ENCODE results near the gene RGS18. TPM values are rescaled to one million over a fixed set of nuclear protein-coding genes. Genes with fewer than 3 reads are reported as not detected.
"Not testable (repeated sequence)": the region's sequence is repeated elsewhere in the genome, so short reads cannot be mapped to it uniquely, and the experiment has no call there.

RGS18 gene
- total RNA-seq, 6 experiments from 2014 or later = 0.55 to 2.4 (median 2.0) TPM

- DNase-seq (no peak), ATAC-seq (no peak)
- intact Hi-C loops (cut with DNase I) = no loop called here
- no peaks in the 10 kb centered on the region for H3K36me3 ChIP-seq
- H3K27me3 ChIP-seq = no peaks in the 10 kb centered on the region
- no peak overlapping the region for H3K27ac ChIP-seq
- TF ChIP-seq CTCF (IDR thresholded peaks at IDR 0.05) = no peak
- TF ChIP-seq POLR2A (IDR thresholded peaks at IDR 0.05) = no peak
- no peak overlapping the region for H3K4me3 ChIP-seq
- no peaks in the 10 kb centered on the region for H3K9me3 ChIP-seq
- no peaks in the 10 kb centered on the region for H3K4me1 ChIP-seq
Observed at GRCh38 chr1:192224396-192224795, 66.1 kb downstream of the RGS18 start.

DNA sequence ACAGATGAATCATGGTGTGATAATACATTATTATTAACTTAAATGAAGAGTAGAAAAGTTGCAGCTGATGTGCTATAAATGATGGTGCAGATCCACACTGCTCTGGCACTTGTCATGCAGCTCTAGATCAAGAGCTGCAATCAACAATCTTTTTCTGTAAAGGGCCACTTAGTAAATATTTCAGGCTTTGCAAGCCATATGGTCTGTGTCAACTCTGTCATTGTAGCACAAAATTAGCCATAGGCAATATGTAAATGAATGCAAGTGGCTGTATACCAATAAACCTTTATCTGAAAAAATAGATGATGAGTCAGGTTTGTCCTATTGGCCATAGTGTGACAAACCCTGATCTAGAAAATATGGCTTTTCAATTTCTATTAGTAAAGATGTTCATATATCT is 66.6 kb downstream of the RGS18 start:
- DNase-seq = no peak
- no peaks in the 10 kb centered on the region for H3K27me3 ChIP-seq
- ATAC-seq = no peak
- no peak overlapping the region for H3K4me3 ChIP-seq
- H3K4me1 ChIP-seq = no peaks in the 10 kb centered on the region
- H3K36me3 ChIP-seq = no peaks in the 10 kb centered on the region
- no peak for TF ChIP-seq CTCF (IDR thresholded peaks at IDR 0.05)
- no peak for TF ChIP-seq POLR2A (IDR thresholded peaks at IDR 0.05)
- H3K9me3 ChIP-seq = no peaks in the 10 kb centered on the region
- intact Hi-C loops (cut with DNase I) = no loop called here
- H3K27ac ChIP-seq = no peak overlapping the region

DNA sequence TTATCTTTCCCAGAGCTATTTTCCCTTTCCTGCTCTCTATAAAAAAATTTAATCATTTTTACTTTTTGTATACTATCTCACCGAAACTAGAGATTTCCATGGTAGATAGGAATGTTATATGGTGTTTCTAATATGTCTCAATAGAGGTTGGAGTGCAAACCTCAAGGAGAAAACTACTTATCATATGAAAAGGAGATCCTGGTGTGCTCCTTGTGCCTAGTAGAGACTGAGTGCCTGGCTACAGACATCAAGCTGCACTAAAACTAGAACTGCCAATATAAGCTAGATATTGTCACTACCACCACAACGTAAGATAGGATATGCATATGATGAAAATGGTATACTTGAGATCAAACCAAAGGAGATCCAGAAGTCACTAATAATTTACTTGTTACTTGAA is 67.0 kb downstream of the RGS18 start:
- intact Hi-C loops (cut with DNase I) = no loop called here
- 50% methylated on average over 2 of the region's 2 CpGs for WGBS (ENCODE audit: insufficient coverage, low coverage, low lambda C conversion rate, missing lambda C conversion rate)

GRCh38 chr1:192225703-192226102 is 67.4 kb downstream of the RGS18 start:
- ATAC-seq (no peak), DNase-seq (no peak)
- H3K36me3 ChIP-seq = no peaks in the 10 kb centered on the region
- 49% methylated on average over 3 of the region's 3 CpGs for WGBS (ENCODE audit: insufficient coverage, low coverage, low lambda C conversion rate, missing lambda C conversion rate)
- no peaks in the 10 kb centered on the region for H3K4me1 ChIP-seq
- intact Hi-C loops (cut with DNase I) = no loop called here
- TF ChIP-seq POLR2A (IDR thresholded peaks at IDR 0.05) (no peak), CTCF (IDR thresholded peaks at IDR 0.05) (no peak)
- no peaks in the 10 kb centered on the region for H3K9me3 ChIP-seq
- H3K27ac ChIP-seq = no peak overlapping the region
- no peak overlapping the region for H3K4me3 ChIP-seq
- no peaks in the 10 kb centered on the region for H3K27me3 ChIP-seq

More for the DNA sequence above, 67.0 kb downstream of the RGS18 start:
- no peaks in the 10 kb centered on the region for H3K27me3 ChIP-seq
- DNase-seq (no peak), ATAC-seq (no peak)
- H3K27ac ChIP-seq = no peak overlapping the region
- H3K36me3 ChIP-seq = no peaks in the 10 kb centered on the region
- no peaks in the 10 kb centered on the region for H3K9me3 ChIP-seq
- no peaks in the 10 kb centered on the region for H3K4me1 ChIP-seq
- H3K4me3 ChIP-seq = no peak overlapping the region
- no peak for TF ChIP-seq POLR2A (IDR thresholded peaks at IDR 0.05)
- no peak for TF ChIP-seq CTCF (IDR thresholded peaks at IDR 0.05)

DNA sequence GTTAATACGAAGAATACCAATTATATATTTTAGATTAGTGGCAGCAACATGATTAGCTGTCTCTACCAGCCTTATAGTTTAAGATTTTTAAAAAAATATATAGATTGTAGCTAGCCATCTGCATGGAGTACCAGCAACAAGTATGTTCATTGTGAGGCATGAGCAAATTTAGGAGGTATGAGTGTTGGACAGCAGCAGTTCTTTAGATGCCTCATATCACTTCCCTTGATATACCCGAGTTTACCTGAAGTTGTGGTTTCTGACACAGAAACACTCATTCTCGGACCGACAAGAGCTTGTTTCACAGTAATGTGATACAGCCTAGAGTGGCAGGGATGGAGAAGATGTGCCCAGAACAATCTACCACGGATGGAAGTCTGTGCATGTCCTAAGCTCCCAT is 69.1 kb downstream of the RGS18 start:
- Histone ChIP-seq H3K4me1 (no peaks in the 10 kb centered on the region), H3K36me3 (no peaks in the 10 kb centered on the region), H3K9me3 (no peaks in the 10 kb centered on the region), H3K4me3 (no peak overlapping the region), H3K27me3 (no peaks in the 10 kb centered on the region), H3K27ac (no peak overlapping the region)
- intact Hi-C loops (cut with DNase I) = no loop called here
- 33% methylated on average over 3 of the region's 5 CpGs for WGBS (ENCODE audit: insufficient coverage, low coverage, low lambda C conversion rate, missing lambda C conversion rate)
- DNase-seq = no peak
- no peak for ATAC-seq
- no peak for TF ChIP-seq CTCF (IDR thresholded peaks at IDR 0.05)

DNA sequence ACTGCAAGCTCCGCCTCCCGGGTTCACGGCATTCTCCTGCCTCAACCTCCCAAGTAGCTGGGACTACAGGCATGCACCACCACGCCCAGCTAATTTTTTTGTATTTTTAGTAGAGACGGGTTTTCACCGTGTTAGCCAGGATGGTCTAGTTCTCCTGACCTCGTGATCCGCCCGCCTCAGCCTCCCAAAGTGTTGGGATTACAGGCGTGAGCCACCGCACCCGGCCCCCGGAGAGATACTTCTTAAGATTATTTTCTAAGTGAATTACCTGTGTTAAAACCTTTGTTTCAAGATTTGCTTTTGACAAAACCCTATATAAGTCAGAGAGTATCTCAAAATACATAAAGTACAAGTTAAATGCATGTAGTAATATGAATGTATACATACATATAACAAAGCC is 69.7 kb downstream of the RGS18 start:
- H3K27me3 ChIP-seq; DNase-seq; H3K36me3 ChIP-seq; H3K4me1 ChIP-seq; H3K9me3 ChIP-seq; ATAC-seq; H3K4me3 ChIP-seq; H3K27ac ChIP-seq; intact Hi-C loops (cut with DNase I): not testable (repeated sequence)
- WGBS (ENCODE audit: insufficient coverage, low coverage, low lambda C conversion rate, missing lambda C conversion rate) = 76% methylated on average over 9 of the region's 13 CpGs
